Measurements from ENCODE around the gene RNF38. TPM values are rescaled to one million over a fixed set of nuclear protein-coding genes. Genes with fewer than 3 reads are reported as not detected.

Gene RNF38
- polyA plus RNA-seq, 1 of the 3 experiments (the other 2 are of a cell fraction), result 9.5 TPM

GRCh38 chr9:36318212-36318802, 81.8 kb downstream of the RNF38 start:
- ChIA-PET CTCF (interaction anchor here (0.7 to 8.3 kb wide), 3 partner anchors 11 to 89 kb away, joined by 3 to 68 read pairs (median 3); no protein-coding TSS in a partner anchor), POLR2A (no interaction called here)
- TF ChIP-seq EZH2phosphoT487 (IDR thresholded peaks at IDR 0.05; ENCODE audit: borderline replicate concordance, low read depth) (no peak), REST (IDR thresholded peaks at IDR 0.05; ENCODE audit: low read depth, low read length) (no peak), TAF1 (IDR thresholded peaks at IDR 0.05; ENCODE audit: borderline replicate concordance, low read depth, low read length) (no peak), MXI1 (IDR thresholded peaks at IDR 0.05; ENCODE audit: low read depth, low read length) (no peak), POLR2AphosphoS5 (IDR thresholded peaks at IDR 0.05; ENCODE audit: low read depth, low read length) (no peak), JUND (IDR thresholded peaks at IDR 0.05) (no peak), FOSL2 (IDR thresholded peaks at IDR 0.05; ENCODE audit: borderline replicate concordance, low read depth) (no peak), FOXJ3 (CRISPR knock-in tag; IDR thresholded peaks at IDR 0.05) (no peak), MAX (IDR thresholded peaks at IDR 0.05; ENCODE audit: low read depth) (no peak), EP300 (IDR thresholded peaks at IDR 0.05; ENCODE audit: borderline replicate concordance in 1 of 2, low read depth in 1 of 2, low read length in 1 of 2) (no peak), PBX3 (IDR thresholded peaks at IDR 0.05) (no peak), ELF1 (IDR thresholded peaks at IDR 0.05) (no peak), USF2 (IDR thresholded peaks at IDR 0.05; ENCODE audit: borderline replicate concordance, low read depth, low read length) (no peak), NRF1 (IDR thresholded peaks at IDR 0.05; ENCODE audit: low read depth, low read length) (no peak), GABPA (IDR thresholded peaks at IDR 0.05; ENCODE audit: low read depth) (no peak), TCF12 (IDR thresholded peaks at IDR 0.05) (no peak)

More at GRCh38 chr9:36318212-36318802, 81.8 kb downstream of the RNF38 start:
- Histone ChIP-seq H3K9ac (no peak overlapping the region), H3K27ac (ENCODE audit: low read depth in 2 of 2, low read length in 1 of 2) (no peak overlapping the region), H3K4me2 (no peak overlapping the region), H3K4me3 (ENCODE audit: low read depth in 2 of 2, low read length in 1 of 2) (no peak overlapping the region), H3K9me2 (no peaks in the 10 kb centered on the region), H3K36me3 (replicated peaks in 1 of 2; ENCODE audit: control insufficient read depth in 1 of 2, insufficient read depth in 2 of 2, low read length in 1 of 2) (no peaks in the 10 kb centered on the region), H3F3A (replicated peaks; ENCODE audit: insufficient read depth) (peaks cover 4% of the 10 kb centered on the region), H3K9me3 (no peaks in the 10 kb centered on the region), H2AFZ (ENCODE audit: low read depth) (no peak overlapping the region), H3K79me2 (ENCODE audit: insufficient read depth) (no peaks in the 10 kb centered on the region), H3K4me1 (ENCODE audit: control insufficient read depth in 1 of 2, insufficient read depth in 2 of 2, low read depth in 1 of 2, low read length in 1 of 2) (peaks cover 0 to 3% of the 10 kb centered on the region in 2 experiments; a peak in 1 of 4 replicates), H4K20me1 (ENCODE audit: insufficient read depth) (no peaks in the 10 kb centered on the region), H3K27me3 (ENCODE audit: insufficient read depth) (no peaks in the 10 kb centered on the region)
- 72% methylated on average over 14 of the region's 14 CpGs for WGBS (ENCODE audit: low lambda C conversion rate)
- no peak for DNase-seq
